ENCODE measurements around the gene NKAIN4. TPM values are rescaled to one million over a fixed set of nuclear protein-coding genes. Genes with fewer than 3 reads are reported as not detected.

NKAIN4 gene
- total RNA-seq, 3 donors from 2014 or later = 1.6 TPM; not detected in 2

DNA sequence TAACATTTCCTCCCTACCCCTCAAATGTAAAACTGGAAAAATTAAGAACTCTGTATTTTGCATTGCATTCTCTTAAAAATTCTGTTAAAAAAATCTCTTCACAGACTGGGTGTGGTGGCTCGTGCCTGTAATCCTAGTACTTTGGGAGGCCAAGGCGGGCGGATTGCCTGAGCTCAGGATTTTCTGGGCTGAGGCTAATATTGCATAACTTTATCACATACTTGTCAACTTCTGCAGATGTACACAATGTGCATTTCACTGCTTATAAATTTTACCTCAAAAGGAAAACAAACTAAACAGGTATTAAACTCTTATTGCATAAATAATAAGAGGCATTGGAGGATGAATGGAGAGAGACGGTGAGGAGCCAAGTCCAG lies 59.5 kb downstream of the NKAIN4 start:
- no peaks in the 10 kb centered on the region for H3K4me1 ChIP-seq (ENCODE audit: low read depth)
- TF ChIP-seq, protein P1, sequence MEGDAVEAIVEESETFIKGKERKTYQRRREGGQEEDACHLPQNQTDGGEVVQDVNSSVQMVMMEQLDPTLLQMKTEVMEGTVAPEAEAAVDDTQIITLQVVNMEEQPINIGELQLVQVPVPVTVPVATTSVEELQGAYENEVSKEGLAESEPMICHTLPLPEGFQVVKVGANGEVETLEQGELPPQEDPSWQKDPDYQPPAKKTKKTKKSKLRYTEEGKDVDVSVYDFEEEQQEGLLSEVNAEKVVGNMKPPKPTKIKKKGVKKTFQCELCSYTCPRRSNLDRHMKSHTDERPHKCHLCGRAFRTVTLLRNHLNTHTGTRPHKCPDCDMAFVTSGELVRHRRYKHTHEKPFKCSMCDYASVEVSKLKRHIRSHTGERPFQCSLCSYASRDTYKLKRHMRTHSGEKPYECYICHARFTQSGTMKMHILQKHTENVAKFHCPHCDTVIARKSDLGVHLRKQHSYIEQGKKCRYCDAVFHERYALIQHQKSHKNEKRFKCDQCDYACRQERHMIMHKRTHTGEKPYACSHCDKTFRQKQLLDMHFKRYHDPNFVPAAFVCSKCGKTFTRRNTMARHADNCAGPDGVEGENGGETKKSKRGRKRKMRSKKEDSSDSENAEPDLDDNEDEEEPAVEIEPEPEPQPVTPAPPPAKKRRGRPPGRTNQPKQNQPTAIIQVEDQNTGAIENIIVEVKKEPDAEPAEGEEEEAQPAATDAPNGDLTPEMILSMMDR (IDR thresholded peaks at IDR 0.05) = no peak
- ATAC-seq = no peak
- no peaks in the 10 kb centered on the region for H3K36me3 ChIP-seq (ENCODE audit: low read depth)
- intact Hi-C loops (cut with DNase I, micrococcal nuclease) = no loop called here
- DNase-seq = no peak
- no peaks in the 10 kb centered on the region for H3K9me3 ChIP-seq
- H3K4me3 ChIP-seq = no peak overlapping the region

DNA sequence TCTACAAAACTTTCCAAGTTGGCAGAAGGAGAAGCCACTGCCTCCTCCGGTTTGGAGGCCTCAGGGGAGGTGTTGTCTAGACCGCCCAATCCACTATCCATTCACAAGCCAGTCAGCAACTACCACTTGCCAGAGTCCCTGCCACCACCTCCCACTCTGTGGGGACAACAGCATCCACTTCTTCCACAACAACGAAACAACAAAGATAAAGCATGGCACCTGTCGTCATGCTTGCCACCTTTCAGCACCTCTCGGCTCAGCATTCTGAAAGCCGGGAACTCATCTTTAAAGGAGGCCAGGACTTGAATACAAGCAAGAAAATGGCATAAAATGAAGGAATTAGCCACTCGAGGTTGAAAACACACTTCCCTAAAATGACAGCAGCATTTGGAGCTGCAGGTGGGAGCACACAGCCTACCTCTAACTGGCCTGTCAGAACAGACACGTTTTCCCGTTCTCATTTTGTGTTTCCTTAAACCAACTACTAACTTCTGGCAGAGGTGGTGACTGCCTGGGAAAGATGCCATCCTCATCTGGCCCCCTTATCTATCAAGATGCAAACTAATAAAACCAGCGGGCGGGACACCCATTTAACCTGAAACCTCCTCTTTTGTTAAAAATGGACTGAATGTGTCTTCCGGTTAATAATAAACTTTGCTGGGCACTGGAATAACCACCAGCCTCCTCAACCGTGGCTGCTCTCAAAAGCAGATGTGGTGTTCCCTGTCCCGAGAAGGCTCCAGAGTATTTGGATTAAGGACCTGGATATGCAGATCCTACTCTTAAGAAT lies 60.1 kb downstream of the NKAIN4 start:
- no peak for ATAC-seq
- TF ChIP-seq, protein P1 (IDR thresholded peaks at IDR 0.05) = no peak
- Histone ChIP-seq H3K36me3 (ENCODE audit: low read depth) (no peaks in the 10 kb centered on the region), H3K4me3 (no peak overlapping the region), H3K4me1 (ENCODE audit: low read depth) (no peaks in the 10 kb centered on the region), H3K9me3 (no peaks in the 10 kb centered on the region)
- intact Hi-C loops (cut with DNase I, micrococcal nuclease) = no loop called here
- peak in 1 of 3 donors; percentile 4 for DNase-seq

GRCh38 chr20:63192721-63193120 lies 61.5 kb downstream of the NKAIN4 start:
- peak in 1 of 3 donors; percentile 27 for DNase-seq
- intact Hi-C loops (cut with DNase I, micrococcal nuclease) = no loop called here
- Histone ChIP-seq H3K9me3 (no peaks in the 10 kb centered on the region), H3K4me3 (no peak overlapping the region), H3K4me1 (ENCODE audit: low read depth) (no peaks in the 10 kb centered on the region), H3K36me3 (ENCODE audit: low read depth) (no peaks in the 10 kb centered on the region)
- TF ChIP-seq, protein P1 (IDR thresholded peaks at IDR 0.05) = no peak
- no peak for ATAC-seq

DNA sequence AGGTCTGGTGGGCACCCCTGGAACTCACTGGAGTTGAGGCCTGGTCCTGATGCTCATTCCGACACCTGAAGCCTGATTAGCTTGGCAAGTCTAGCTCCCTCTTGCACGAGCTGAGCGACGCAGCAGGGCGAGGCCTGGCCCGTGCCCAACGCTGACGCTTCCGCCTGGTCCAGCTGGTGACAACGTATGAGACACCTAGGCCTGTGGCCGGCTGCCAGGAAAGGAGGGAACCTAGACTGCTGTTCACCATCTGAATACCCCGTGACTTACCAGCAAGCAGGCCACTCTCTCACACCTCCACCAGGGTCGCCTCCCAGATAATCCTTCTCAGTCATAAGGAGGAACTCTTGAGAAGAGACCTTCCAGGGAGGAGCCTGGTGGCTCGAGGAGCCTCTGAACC lies 62.9 kb downstream of the NKAIN4 start:
- no peaks in the 10 kb centered on the region for H3K4me1 ChIP-seq (ENCODE audit: low read depth)
- no peaks in the 10 kb centered on the region for H3K36me3 ChIP-seq (ENCODE audit: low read depth)
- no peak overlapping the region for H3K4me3 ChIP-seq
- DNase-seq (peak; percentile 92 to 97 (median 95)), ATAC-seq (peak; percentile 95)
- TF ChIP-seq, protein P1 (IDR thresholded peaks at IDR 0.05) = no peak
- intact Hi-C loops (cut with DNase I, micrococcal nuclease) = no loop called here
- H3K9me3 ChIP-seq = no peaks in the 10 kb centered on the region

GRCh38 chr20:63190828-63191227 lies 63.4 kb downstream of the NKAIN4 start:
- DNase-seq (peak in 1 of 3 donors; percentile 32), ATAC-seq (no peak)

More at GRCh38 chr20:63190828-63191227, 63.4 kb downstream of the NKAIN4 start:
- Histone ChIP-seq H3K4me3 (no peak overlapping the region), H3K4me1 (ENCODE audit: low read depth) (no peaks in the 10 kb centered on the region), H3K9me3 (no peaks in the 10 kb centered on the region), H3K36me3 (ENCODE audit: low read depth) (no peaks in the 10 kb centered on the region)
- intact Hi-C loops (cut with DNase I, micrococcal nuclease) = no loop called here
- TF ChIP-seq, protein P1 (IDR thresholded peaks at IDR 0.05) = no peak

Small RNA genes lying within 50 kb of the gene (microRNA-seq; reads per million reads assigned to microRNA genes)
- gene MIR3196 (not detected), gene MIR4326 (0.93 reads per million)

Other genes with a start within 250 kb of the NKAIN4 start
- gene BHLHE23, start 247.5 kb downstream of the NKAIN4 start, total RNA-seq = not detected
- 10 to 100 TPM; 32.0 to 37.2 (median 34.2) TPM for gene YTHDF1, start 38.3 kb downstream of the NKAIN4 start, total RNA-seq
- gene BIRC7, start 18.6 kb downstream of the NKAIN4 start, total RNA-seq = under 1 TPM in 1 of 3 donors, not detected in 2; 0.22 TPM
- gene ARFGAP1, start 18.4 kb upstream of the NKAIN4 start, total RNA-seq = 10 to 100 TPM; 76.5 to 85.8 (median 82.4) TPM
- not detected for gene COL20A1, start 38.7 kb upstream of the NKAIN4 start, total RNA-seq
- not detected for gene CHRNA4, start 106.9 kb upstream of the NKAIN4 start, total RNA-seq
- gene KCNQ2, start 218.2 kb upstream of the NKAIN4 start, total RNA-seq = 1 to 10 TPM in 1 of 3 donors, not detected in 2; 1.4 TPM
- gene EEF1A2, start 244.6 kb upstream of the NKAIN4 start, total RNA-seq = 10 to 100 TPM in 1 of 3 donors, 1 to 10 TPM in 2; 1.3 to 15.0 (median 2.7) TPM

All from mucosa of descending colon (tissue), 3 donors.